Activated naive CD4-positive, alpha-beta T cell treated with anti-CD3 and anti-CD28 coated beads, Interleukin-2, amount 50 U/mL, for 24 hours (primary cell): ENCODE results near the gene MYL3.

Source experiments
- H3K27ac Mint-ChIP-seq: one replicate; pipeline ENCODE4 v1.8.0; 2021; ENCODE audit warnings: mild to moderate bottlenecking, mixed read lengths
- H3K27me3 Mint-ChIP-seq: one replicate; pipeline ENCODE4 v1.8.0; 2021; ENCODE audit warnings: mixed read lengths
- H3K36me3 Mint-ChIP-seq: one replicate; pipeline ENCODE4 v1.8.0; 2021; ENCODE audit warnings: mixed read lengths
- H3K4me1 Mint-ChIP-seq: one replicate; pipeline ENCODE4 v1.8.0; 2021; ENCODE audit warnings: mixed read lengths
- H3K4me3 Mint-ChIP-seq: one replicate; pipeline ENCODE4 v1.8.0; 2021; ENCODE audit warnings: mild to moderate bottlenecking, mixed read lengths
- H3K9me3 Mint-ChIP-seq: one replicate; pipeline ENCODE4 v1.8.0; 2021; ENCODE audit warnings: mixed read lengths

MYL3 gene

DNA sequence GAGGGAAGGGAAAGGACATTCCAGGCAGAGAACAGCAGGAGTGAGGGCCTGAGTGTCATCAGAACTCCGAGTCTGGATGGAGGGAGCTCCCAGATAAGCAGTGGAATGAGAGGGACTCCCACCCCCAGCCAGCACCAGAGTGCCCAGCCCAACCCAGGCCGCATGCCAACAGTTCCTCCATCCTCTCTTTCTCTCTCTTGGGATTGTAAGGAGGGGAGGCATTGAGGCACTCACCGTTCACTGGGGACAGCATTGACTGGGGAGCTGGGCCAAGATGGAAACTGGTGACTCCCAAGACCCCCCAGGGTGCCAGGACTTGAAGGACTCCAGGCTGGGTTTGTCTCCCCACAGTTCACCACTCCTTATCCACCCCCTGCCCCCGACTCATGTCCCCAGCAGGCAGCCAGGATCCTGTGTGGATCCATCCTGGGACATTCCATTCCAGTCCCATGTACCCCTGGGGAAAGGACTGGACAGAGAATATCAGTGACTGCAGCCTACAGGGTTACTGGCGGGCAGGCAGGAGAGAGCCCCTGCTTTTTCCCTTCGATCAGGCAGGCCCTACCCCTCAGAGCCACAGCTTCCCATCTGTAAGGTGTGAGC is 30.0 kb upstream of the MYL3 start:
- H3K27ac Mint-ChIP-seq: no peak overlapping the region
- H3K4me3 Mint-ChIP-seq: no peak overlapping the region
- H3K4me1 Mint-ChIP-seq: no peaks in the 10 kb centered on the region
- H3K27me3 Mint-ChIP-seq: peaks cover 15% of the 10 kb centered on the region
- H3K9me3 Mint-ChIP-seq: no peaks in the 10 kb centered on the region
- no peaks in the 10 kb centered on the region for H3K36me3 Mint-ChIP-seq

DNA sequence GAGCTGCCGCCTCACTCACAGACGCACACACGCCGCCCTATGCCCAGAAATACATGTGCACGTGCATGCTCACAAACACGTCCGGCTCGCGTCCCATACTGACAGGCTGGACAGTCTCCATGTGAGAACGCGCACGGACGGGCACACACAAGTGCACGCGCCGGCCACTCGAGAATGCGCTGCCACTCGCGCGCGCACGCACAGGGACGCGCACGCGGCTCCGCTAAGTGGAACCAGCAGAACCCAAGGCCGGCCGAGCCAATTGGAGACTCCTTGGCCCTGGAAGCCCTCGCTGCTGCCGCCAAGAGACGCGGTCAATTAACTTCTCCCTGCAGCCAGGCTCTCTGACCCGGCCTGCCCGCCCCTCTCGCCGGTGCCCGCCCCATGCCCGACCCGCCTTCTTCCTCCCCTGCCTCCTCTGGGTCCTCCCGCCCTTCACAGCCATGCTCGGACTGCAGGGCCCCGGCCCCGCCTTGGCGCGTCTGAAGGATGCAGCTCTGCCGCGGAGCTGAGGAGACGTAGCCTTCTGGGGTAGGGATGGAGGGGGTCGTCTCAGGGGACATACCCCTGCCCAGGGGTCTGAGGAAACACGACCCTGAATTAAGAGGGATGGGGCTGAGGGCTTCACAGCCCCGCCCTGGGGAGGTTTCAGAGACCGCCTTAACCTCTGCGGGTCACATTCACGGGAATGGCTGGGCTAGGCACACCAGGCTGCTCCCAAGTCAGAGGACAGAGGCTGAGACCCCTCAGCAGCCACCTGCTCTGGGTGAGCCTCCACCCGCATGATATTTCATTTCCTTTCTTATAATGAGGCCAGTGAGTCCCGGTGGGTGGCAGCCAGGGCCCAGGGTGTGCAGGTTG is 29.3 kb upstream of the MYL3 start:
- Mint-ChIP-seq H3K36me3 (no peaks in the 10 kb centered on the region), H3K27me3 (peaks cover 14% of the 10 kb centered on the region), H3K4me3 (peak overlapping the region; percentile 30), H3K4me1 (no peaks in the 10 kb centered on the region), H3K9me3 (no peaks in the 10 kb centered on the region), H3K27ac (no peak overlapping the region)

DNA sequence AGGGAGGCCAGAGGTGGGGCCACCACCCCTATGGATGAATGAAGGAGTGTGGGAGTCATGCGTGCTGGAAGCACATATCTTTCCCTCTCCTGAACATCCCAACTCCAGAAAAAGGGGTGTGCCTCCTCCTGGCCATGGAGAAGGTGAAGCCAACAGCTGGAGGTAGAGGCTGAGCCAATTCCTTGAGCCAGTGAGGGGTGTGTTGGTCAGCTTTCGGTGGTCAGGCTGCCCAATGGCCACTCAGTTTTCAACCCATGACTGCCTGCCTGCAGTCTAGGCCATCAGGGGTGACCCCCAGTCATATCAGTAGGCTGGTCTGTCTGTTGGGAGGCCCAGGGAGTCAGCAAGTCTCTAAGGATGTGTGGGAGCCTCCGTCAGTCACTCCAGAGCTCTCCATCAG is 27.9 kb upstream of the MYL3 start:
- Mint-ChIP-seq H3K4me3 (no peak overlapping the region), H3K27ac (no peak overlapping the region), H3K4me1 (no peaks in the 10 kb centered on the region), H3K36me3 (no peaks in the 10 kb centered on the region), H3K9me3 (no peaks in the 10 kb centered on the region), H3K27me3 (peaks cover 13% of the 10 kb centered on the region)

DNA sequence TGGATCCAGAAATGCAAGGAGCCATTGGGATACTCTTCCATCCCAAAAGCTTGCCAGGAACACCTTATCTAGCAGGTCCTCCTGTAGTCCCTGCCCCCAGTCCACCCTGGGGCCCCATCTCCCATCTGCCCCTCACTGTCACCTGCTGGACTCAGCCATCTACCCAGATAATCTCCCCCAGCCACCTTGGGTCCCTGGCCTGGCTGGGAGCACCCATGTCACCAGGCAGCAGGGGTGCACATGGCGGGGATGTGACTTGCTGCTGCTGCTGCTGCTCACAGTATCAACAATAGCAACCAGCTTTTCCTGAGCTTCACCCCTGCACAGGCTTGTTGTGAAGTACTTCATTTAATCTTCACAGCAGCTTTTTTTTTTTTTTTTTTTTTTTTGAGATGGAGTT is 26.9 kb upstream of the MYL3 start:
- Mint-ChIP-seq H3K27ac (no peak overlapping the region), H3K9me3 (no peaks in the 10 kb centered on the region), H3K27me3 (peaks cover 11% of the 10 kb centered on the region), H3K4me1 (no peaks in the 10 kb centered on the region), H3K36me3 (no peaks in the 10 kb centered on the region), H3K4me3 (no peak overlapping the region)

DNA sequence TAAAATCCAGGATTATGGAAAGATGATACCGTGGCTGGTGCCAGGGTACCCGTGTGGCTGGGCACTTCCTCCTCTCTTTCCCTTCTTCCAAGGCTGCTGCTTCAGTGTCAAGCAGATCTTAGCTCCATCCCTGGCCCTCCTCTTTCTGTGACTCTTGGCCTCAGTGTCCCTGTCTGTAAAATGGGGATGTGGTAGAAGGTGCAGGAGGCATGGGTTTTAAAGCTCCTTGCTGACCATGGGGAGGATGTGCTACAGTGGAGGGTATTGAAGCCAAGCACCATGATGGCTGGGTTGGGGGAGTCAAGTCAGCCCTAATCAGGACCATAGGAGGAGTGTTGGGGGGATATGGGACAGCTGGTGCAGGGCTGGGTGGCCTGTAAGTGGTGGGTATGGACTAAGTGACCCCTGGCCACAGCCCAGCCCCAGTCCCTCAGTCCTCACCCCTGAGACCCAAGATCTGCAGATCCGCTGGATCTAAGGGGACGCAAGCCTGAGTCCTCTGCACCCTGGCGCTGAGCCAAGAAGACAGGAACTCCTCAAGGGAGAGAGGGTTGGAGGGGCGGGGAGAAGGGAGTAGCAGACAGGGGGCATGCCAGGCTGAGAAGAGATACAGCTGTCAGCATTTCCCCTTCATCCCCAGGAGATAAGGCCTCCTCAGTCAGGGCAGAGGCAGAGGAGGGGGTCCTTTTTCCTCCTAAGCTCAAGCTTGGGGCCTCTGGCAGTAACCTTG is 26.3 kb upstream of the MYL3 start:
- Mint-ChIP-seq H3K36me3 (no peaks in the 10 kb centered on the region), H3K4me1 (no peaks in the 10 kb centered on the region), H3K9me3 (no peaks in the 10 kb centered on the region), H3K27me3 (peaks cover 16% of the 10 kb centered on the region), H3K4me3 (no peak overlapping the region), H3K27ac (no peak overlapping the region)

DNA sequence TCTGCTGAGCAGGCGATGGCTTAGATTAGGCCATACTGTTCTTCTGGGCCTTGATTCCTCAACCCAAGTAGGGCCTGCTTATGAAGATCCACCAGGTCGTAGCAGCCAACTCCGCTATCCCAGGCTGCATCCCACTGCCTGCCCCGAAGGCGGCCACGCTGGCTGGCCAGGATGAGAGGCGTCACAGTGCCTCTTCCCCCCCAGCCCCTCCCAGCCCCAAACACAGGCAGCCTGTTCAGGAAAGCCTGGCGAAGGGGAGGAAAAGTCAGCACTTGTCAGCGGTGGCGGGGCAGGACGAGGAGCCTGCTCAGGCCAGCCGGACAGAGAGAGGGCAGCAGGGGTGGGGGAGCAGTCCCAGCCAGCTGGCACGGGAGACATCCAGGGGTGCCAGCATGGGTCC is 25.5 kb upstream of the MYL3 start:
- no peak overlapping the region for H3K27ac Mint-ChIP-seq
- H3K27me3 Mint-ChIP-seq: peaks cover 19% of the 10 kb centered on the region
- no peaks in the 10 kb centered on the region for H3K9me3 Mint-ChIP-seq
- no peaks in the 10 kb centered on the region for H3K36me3 Mint-ChIP-seq
- no peak overlapping the region for H3K4me3 Mint-ChIP-seq
- H3K4me1 Mint-ChIP-seq: no peaks in the 10 kb centered on the region

DNA sequence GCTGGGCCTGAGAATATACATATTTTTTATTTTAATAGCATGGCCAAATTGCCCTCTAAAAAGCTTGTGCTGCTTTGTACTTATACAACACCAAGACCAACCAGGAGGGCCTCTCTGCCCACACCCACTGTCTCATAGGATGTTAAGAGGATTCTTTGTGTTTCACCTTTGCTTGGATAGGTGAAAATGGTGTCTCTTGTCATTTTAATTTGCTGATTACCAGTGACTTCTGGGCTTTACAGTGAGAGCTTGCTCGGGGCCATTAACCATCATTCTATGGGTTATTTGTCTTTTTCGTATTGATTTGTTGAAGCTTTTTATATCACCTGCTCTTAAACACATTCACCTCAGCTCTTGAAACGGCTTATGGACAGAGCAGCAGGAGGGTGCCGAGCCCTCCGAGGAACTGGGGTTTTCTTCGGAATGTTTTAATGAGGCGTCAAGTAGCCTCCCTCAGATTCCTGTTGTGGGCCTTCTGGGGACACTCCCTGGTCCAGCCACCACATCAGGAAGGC is 24.8 kb upstream of the MYL3 start:
- no peak overlapping the region for H3K4me3 Mint-ChIP-seq
- no peak overlapping the region for H3K27ac Mint-ChIP-seq
- peaks cover 19% of the 10 kb centered on the region for H3K27me3 Mint-ChIP-seq
- no peaks in the 10 kb centered on the region for H3K36me3 Mint-ChIP-seq
- H3K4me1 Mint-ChIP-seq: no peaks in the 10 kb centered on the region
- no peaks in the 10 kb centered on the region for H3K9me3 Mint-ChIP-seq

DNA sequence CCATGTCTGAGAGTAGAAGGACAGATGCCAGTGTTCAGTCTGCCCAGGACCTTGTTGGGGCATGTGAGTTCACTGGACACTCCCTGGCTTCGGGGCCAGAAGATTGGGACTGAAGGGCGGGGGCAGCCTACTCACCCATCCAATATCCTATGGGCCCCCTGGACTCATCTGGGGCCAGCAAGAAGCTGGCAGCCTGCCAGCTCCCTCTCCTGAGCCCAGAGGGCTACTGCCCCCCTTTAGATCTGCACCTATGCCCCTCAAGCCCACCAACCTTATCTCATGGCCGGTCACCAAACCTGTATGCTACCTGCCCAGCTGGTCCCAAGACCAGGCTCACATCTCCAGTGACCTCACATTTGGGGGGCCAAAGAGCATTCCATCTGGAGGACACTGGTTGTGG is 22.4 kb upstream of the MYL3 start:
- no peak overlapping the region for H3K27ac Mint-ChIP-seq
- H3K4me3 Mint-ChIP-seq: no peak overlapping the region
- no peaks in the 10 kb centered on the region for H3K9me3 Mint-ChIP-seq
- H3K36me3 Mint-ChIP-seq: no peaks in the 10 kb centered on the region
- H3K27me3 Mint-ChIP-seq: peaks cover 17% of the 10 kb centered on the region
- H3K4me1 Mint-ChIP-seq: peaks cover 2% of the 10 kb centered on the region

DNA sequence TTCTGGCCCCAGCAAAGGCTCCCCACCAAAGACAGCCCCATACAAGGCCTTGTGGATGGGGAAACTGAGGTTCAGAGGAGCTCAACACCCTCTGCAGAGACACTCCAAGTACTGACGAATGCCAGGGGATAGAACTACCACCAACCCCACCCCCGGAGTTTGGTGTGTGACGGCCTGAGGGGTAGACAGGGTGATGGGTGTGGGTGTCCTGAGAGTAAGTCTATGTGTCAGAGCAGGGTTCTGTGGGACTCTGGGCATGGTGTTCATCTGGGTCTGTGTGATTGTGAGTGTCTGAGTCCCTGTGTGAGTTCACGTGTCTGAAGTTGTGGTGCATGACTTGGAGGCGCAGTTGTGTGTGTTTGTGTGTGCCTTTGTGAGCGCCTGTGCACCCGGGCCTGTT is 21.7 kb upstream of the MYL3 start:
- H3K4me1 Mint-ChIP-seq: peaks cover 8% of the 10 kb centered on the region
- H3K4me3 Mint-ChIP-seq: no peak overlapping the region
- H3K27me3 Mint-ChIP-seq: peaks cover 23% of the 10 kb centered on the region

DNA sequence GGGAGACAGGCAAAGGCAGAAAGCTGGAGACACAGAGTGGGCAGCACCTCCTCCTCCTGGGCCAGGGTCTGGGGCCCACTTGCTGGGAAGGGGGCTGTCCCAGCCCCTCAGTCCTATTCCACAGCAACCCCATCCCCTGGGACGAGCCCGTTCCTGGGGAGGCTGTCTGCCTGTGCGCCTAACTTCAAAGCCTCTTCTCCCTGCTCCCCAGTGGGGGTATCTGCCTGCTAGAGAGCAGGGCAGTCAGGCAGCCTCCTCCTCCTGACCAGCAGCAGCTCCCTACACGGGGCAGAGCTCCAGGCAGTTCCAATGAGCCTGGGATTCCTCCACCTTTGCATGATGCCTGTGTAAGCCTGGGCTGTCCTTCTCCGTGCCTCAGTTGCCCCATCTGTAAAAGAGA is 21.2 kb upstream of the MYL3 start:
- no peaks in the 10 kb centered on the region for H3K36me3 Mint-ChIP-seq
- H3K27me3 Mint-ChIP-seq: peaks cover 24% of the 10 kb centered on the region
- no peak overlapping the region for H3K4me3 Mint-ChIP-seq
- peaks cover 8% of the 10 kb centered on the region for H3K4me1 Mint-ChIP-seq
- H3K9me3 Mint-ChIP-seq: no peaks in the 10 kb centered on the region
- H3K27ac Mint-ChIP-seq: peak overlapping the region; percentile 65

More for the DNA sequence above, 21.7 kb upstream of the MYL3 start:
- Mint-ChIP-seq H3K27ac (no peak overlapping the region), H3K36me3 (no peaks in the 10 kb centered on the region), H3K9me3 (no peaks in the 10 kb centered on the region)

DNA sequence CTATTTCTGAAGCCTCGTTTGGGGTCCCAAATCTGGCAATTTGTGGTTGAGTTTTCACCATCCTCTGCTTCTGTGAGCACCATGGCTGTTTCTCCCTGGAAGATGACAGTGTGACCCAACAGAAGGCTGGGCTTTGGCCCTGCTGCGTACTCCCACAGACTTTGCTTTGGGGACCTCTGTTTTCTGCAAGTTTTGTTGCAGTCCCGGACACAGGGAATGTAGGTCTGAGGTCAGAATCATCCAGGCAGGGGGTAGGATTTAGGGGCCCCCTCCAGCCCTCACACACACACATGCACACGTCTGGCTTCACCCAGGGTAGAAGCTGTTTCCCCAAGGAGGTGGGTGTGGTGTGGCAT is 20.6 kb upstream of the MYL3 start:
- Mint-ChIP-seq H3K4me3 (peak overlapping the region; percentile 33), H3K27ac (no peak overlapping the region), H3K9me3 (no peaks in the 10 kb centered on the region), H3K27me3 (peaks cover 24% of the 10 kb centered on the region), H3K4me1 (peaks cover 8% of the 10 kb centered on the region), H3K36me3 (no peaks in the 10 kb centered on the region)

DNA sequence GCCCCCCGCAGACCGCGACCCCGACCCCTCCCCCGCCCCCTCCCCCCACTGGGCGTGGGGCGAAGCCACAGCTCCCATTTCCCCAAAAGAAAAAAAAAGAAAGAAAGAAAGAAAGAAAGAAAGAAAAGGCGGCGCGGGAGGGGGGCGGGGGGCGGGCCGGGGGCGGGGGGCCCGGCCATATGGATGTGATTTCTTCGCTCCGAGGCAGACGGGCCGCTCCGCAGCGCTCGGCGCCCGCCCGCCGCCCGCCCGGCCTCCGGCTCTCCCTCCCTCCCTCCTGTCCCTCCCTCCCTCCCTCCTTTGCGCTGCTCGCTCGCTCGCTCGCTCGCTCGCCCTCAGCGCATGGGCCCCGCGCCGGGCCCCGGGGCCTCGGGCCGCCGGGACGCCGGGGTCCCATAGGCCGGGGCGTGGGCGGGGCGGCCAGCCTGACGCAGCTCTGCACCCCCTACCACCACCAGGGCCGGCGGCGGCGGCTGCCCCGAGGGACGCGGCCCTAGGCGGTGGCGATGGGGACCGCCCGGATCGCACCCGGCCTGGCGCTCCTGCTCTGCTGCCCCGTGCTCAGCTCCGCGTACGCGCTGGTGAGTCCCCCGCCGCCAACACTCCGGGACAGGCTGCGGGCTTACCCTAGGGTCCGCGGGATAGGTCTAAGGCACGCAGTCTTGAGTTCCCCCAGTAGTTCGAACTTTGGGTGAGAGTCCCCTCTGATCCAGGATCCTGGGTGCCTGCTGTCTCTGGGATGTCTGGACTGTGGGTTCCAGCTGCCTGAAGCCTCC is 20.0 kb upstream of the MYL3 start:
- H3K4me1 Mint-ChIP-seq: peaks cover 8% of the 10 kb centered on the region
- no peaks in the 10 kb centered on the region for H3K36me3 Mint-ChIP-seq
- H3K4me3 Mint-ChIP-seq: peak overlapping the region; percentile 33
- no peaks in the 10 kb centered on the region for H3K9me3 Mint-ChIP-seq
- H3K27ac Mint-ChIP-seq: no peak overlapping the region
- peaks cover 24% of the 10 kb centered on the region for H3K27me3 Mint-ChIP-seq

DNA sequence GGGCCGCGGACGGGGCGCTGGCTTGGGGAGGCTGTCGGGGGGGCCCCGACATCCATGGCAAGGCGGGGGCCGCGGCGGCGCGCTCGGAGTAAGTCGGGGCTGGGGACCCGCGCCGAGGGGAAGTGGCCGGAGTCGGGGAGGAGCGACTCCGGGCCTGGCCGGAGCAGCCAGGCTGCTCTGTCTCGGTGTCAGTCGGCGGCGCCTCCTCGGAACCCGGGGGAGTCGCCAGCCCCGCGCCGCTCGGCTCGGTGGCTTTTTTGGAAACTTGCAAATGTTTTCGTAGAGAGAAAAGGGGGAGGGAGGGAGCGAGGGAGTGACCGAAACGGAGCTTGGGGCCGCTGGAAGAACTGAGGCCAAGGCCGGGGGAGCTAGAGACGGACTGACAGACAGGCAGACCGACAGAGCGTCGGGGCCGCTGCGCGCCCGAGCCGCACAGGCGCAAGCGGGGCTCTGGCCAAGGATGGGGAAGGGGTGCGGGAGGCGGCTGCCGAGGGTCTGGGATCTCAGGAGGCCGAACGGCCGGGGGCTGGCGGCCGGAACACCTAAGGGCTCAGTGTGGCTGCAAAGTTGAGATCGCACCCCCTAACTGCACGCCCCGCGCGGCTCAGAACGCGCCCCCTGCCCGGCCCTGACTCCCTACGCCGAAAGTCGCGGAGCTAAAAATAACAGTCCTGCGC is 19.3 kb upstream of the MYL3 start:
- Mint-ChIP-seq H3K36me3 (no peaks in the 10 kb centered on the region), H3K9me3 (no peaks in the 10 kb centered on the region), H3K27me3 (peaks cover 24% of the 10 kb centered on the region), H3K4me1 (peaks cover 8% of the 10 kb centered on the region), H3K4me3 (peak overlapping the region; percentile 79), H3K27ac (no peak overlapping the region)

DNA sequence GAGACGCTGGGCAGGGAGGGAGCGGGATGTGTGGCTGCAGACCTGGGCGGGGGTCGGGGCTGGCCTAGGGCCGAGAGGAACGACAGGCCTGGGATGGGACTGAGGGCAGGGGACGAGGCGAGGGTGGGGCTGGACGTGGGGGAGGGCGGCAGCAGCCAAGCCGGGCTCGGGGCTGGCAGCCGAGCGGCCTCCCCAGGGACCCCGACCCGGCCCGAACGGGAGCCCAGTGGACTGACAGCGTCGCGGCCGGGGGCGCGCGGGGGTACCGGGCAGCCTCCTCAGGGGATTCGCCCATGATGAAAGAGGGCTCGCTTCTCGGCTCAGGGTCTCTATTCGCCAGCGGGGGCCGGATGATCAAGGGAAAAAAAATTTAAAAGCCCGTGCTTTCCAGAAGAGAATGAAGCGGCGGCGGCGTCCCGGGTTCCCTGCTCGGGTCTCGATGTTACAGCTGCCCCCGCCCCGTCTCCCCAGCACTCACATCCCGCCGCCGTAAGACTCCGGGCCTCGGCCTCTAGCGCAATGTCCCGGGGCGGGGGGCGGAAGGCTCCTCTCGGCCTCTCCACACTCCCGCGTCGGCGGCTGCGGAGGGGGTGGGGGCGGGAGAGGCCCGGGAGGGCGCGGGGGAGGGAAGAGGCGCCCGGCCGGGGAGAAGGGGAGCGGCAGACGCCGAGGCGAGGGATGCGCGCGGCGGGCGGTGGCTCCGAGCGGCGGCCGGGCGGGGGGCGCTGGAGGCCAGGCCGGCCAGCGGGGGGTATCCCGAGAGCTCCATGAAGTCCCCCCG is 18.5 kb upstream of the MYL3 start:
- Mint-ChIP-seq H3K4me1 (peaks cover 8% of the 10 kb centered on the region), H3K27ac (no peak overlapping the region), H3K27me3 (peaks cover 24% of the 10 kb centered on the region), H3K4me3 (peak overlapping the region; percentile 71), H3K36me3 (no peaks in the 10 kb centered on the region), H3K9me3 (no peaks in the 10 kb centered on the region)
